HuH-7.5 (cell line): Measurements from ENCODE around the gene BLOC1S3.

Experiments used
- DNase-seq: peaks from one replicate; pipeline ENCODE4 v3.0.0; 2011; ENCODE audit warnings: low spot score

BLOC1S3 gene

GRCh38 chr19:45182758-45183157 lies 4.2 kb downstream of the BLOC1S3 start:
- no peak for DNase-seq

- no peak for DNase-seq
These were observed 5.5 kb downstream of the BLOC1S3 start for GRCh38 chr19:45184115-45184514.

GRCh38 chr19:45186509-45187334 lies 8.1 kb downstream of the BLOC1S3 start:
- no peak for DNase-seq

- DNase-seq, result peak; percentile 63
These were observed 9.0 kb downstream of the BLOC1S3 start for GRCh38 chr19:45187421-45188100.

GRCh38 chr19:45189971-45190370 lies 11.4 kb downstream of the BLOC1S3 start:
- no peak for DNase-seq

GRCh38 chr19:45191375-45191774 lies 12.8 kb downstream of the BLOC1S3 start:
- DNase-seq, result no peak

- no peak for DNase-seq
These were observed 17.2 kb downstream of the BLOC1S3 start for GRCh38 chr19:45195764-45196163.

- no peak for DNase-seq
These were observed 22.0 kb downstream of the BLOC1S3 start for GRCh38 chr19:45200568-45200967.

- no peak for DNase-seq
These were observed 24.1 kb downstream of the BLOC1S3 start for GRCh38 chr19:45202637-45203036.

- no peak for DNase-seq
These were observed 27.2 kb downstream of the BLOC1S3 start for GRCh38 chr19:45205810-45206209.

- DNase-seq, result no peak
These were observed 27.7 kb downstream of the BLOC1S3 start for GRCh38 chr19:45206328-45206727.

- no peak for DNase-seq
These were observed 33.3 kb downstream of the BLOC1S3 start for GRCh38 chr19:45211751-45212381.

- no peak for DNase-seq
These were observed 34.4 kb downstream of the BLOC1S3 start for GRCh38 chr19:45213031-45213430.

- DNase-seq, result no peak
These were observed 37.0 kb downstream of the BLOC1S3 start for GRCh38 chr19:45215391-45216191.

GRCh38 chr19:45216667-45217066 lies 38.1 kb downstream of the BLOC1S3 start:
- DNase-seq, result no peak

- DNase-seq, result no peak
These were observed 38.8 kb downstream of the BLOC1S3 start for GRCh38 chr19:45217193-45217956.

GRCh38 chr19:45217957-45218334 lies 39.4 kb downstream of the BLOC1S3 start:
- DNase-seq, result no peak

- peak; percentile 2 for DNase-seq
These were observed 39.8 kb downstream of the BLOC1S3 start for GRCh38 chr19:45218426-45218825.

- no peak for DNase-seq
These were observed 40.5 kb downstream of the BLOC1S3 start for GRCh38 chr19:45218911-45219743.

- DNase-seq, result no peak
These were observed 44.1 kb downstream of the BLOC1S3 start for GRCh38 chr19:45222724-45223123.

- DNase-seq, result no peak
These were observed 45.3 kb downstream of the BLOC1S3 start for GRCh38 chr19:45223879-45224278.
